ENCODE measurements around the gene ZNF286A. TPM values are rescaled to one million over a fixed set of nuclear protein-coding genes. Genes with fewer than 3 reads are reported as not detected.
A peak's percentile ranks its signal among the peaks of the same experiment; 100 is the strongest.
"Not testable (repeated sequence)": the region's sequence is repeated elsewhere in the genome, so short reads cannot be mapped to it uniquely, and the experiment has no call there.

ZNF286A gene
- total and polyA plus RNA-seq, 4 donors, result 38.6 to 56.8 (median 39.5) TPM

- Histone ChIP-seq H3K27me3 (ENCODE audit: control insufficient read depth, insufficient read depth, low read length) (no peaks in the 10 kb centered on the region), H3K9me3 (ENCODE audit: control insufficient read depth, insufficient read depth, low read length) (no peaks in the 10 kb centered on the region), H3K36me3 (ENCODE audit: control insufficient read depth, insufficient read depth, low read length) (no peaks in the 10 kb centered on the region), H3K4me3 (ENCODE audit: low read depth, low read length) (no peak overlapping the region), H3K27ac (ENCODE audit: low read depth, low read length) (no peak overlapping the region), H3K4me1 (ENCODE audit: control insufficient read depth, insufficient read depth, low read length) (peaks cover 7% of the 10 kb centered on the region)
- 54% methylated on average over 4 of the region's 7 CpGs for WGBS (ENCODE audit: insufficient coverage)
- no peak for DNase-seq (ENCODE audit: low read depth in 4 of 6, low spot score in 6 of 6)
These were observed 44.6 kb downstream of the ZNF286A start for GRCh38 chr17:15744074-15744676.

GRCh38 chr17:15744885-15745284 lies 45.3 kb downstream of the ZNF286A start:
- Histone ChIP-seq H3K9me3 (ENCODE audit: control insufficient read depth, insufficient read depth, low read length) (no peaks in the 10 kb centered on the region), H3K27me3 (ENCODE audit: control insufficient read depth, insufficient read depth, low read length) (no peaks in the 10 kb centered on the region), H3K4me1 (ENCODE audit: control insufficient read depth, insufficient read depth, low read length) (peaks cover 7% of the 10 kb centered on the region), H3K27ac (ENCODE audit: low read depth, low read length) (no peak overlapping the region), H3K4me3 (ENCODE audit: low read depth, low read length) (no peak overlapping the region), H3K36me3 (ENCODE audit: control insufficient read depth, insufficient read depth, low read length) (no peaks in the 10 kb centered on the region)
- peak in 1 of 6 donors; percentile 16 for DNase-seq (ENCODE audit: low read depth in 4 of 6, low spot score in 6 of 6)
- WGBS (ENCODE audit: insufficient coverage), result no CpG with 5 or more reads among the region's 2 CpGs

- not testable (repeated sequence) for H3K36me3 ChIP-seq (ENCODE audit: control insufficient read depth, insufficient read depth, low read length); DNase-seq (ENCODE audit: low read depth in 4 of 6, low spot score in 6 of 6); H3K27me3 ChIP-seq (ENCODE audit: control insufficient read depth, insufficient read depth, low read length); H3K27ac ChIP-seq (ENCODE audit: low read depth, low read length); H3K4me3 ChIP-seq (ENCODE audit: low read depth, low read length); H3K9me3 ChIP-seq (ENCODE audit: control insufficient read depth, insufficient read depth, low read length); H3K4me1 ChIP-seq (ENCODE audit: control insufficient read depth, insufficient read depth, low read length)
- 23% methylated on average over 27 of the region's 36 CpGs for WGBS (ENCODE audit: insufficient coverage)
These were observed 49.9 kb downstream of the ZNF286A start for GRCh38 chr17:15749403-15749802.

GRCh38 chr17:15768865-15769533 lies 69.4 kb downstream of the ZNF286A start:
- not testable (repeated sequence) for H3K4me1 ChIP-seq (ENCODE audit: control insufficient read depth, insufficient read depth, low read length); H3K27me3 ChIP-seq (ENCODE audit: control insufficient read depth, insufficient read depth, low read length); H3K36me3 ChIP-seq (ENCODE audit: control insufficient read depth, insufficient read depth, low read length); DNase-seq (ENCODE audit: low read depth in 4 of 6, low spot score in 6 of 6); H3K9me3 ChIP-seq (ENCODE audit: control insufficient read depth, insufficient read depth, low read length); H3K27ac ChIP-seq (ENCODE audit: low read depth, low read length); H3K4me3 ChIP-seq (ENCODE audit: low read depth, low read length)
- 30% methylated on average over 2 of the region's 14 CpGs for WGBS (ENCODE audit: insufficient coverage)

Small RNA genes within 50 kb of the gene (small RNA-seq; reads per million reads assigned to genes)
- gene ZNF29P (ENCODE audit: low replicate concordance), result not detected

Other genes starting within 250 kb of the ZNF286A start
- gene CDRT4, start 232.1 kb upstream of the ZNF286A start, total RNA-seq, result 1 to 10 TPM; 2.0 to 6.7 TPM
- 10 to 100 TPM in 1 of 2 donors, 1 to 10 TPM in 1; 2.8 to 17.2 TPM for gene CDRT4, start 232.1 kb upstream of the ZNF286A start, polyA plus RNA-seq (ENCODE audit: insufficient read length in 2 of 2)
- gene TVP23C, start 136.3 kb upstream of the ZNF286A start, total RNA-seq, result 10 to 100 TPM; 29.9 to 30.7 TPM
- gene TVP23C, start 136.3 kb upstream of the ZNF286A start, polyA plus RNA-seq (ENCODE audit: insufficient read length in 2 of 2), result 10 to 100 TPM in 1 of 2 donors, 1 to 10 TPM in 1; 7.4 to 21.0 TPM
- under 1 TPM; 0.50 to 0.69 TPM for gene FBXW10B, start 80.0 kb upstream of the ZNF286A start, total RNA-seq
- 1 to 10 TPM in 1 of 2 donors, under 1 TPM in 1; 0.73 to 1.8 TPM for gene FBXW10B, start 80.0 kb upstream of the ZNF286A start, polyA plus RNA-seq (ENCODE audit: insufficient read length in 2 of 2)
- 10 to 100 TPM; 30.4 to 36.1 TPM for gene TRIM16, start 15.4 kb upstream of the ZNF286A start, total RNA-seq
- gene TRIM16, start 15.4 kb upstream of the ZNF286A start, polyA plus RNA-seq (ENCODE audit: insufficient read length in 2 of 2), result 10 to 100 TPM; 34.7 to 45.7 TPM
- gene TBC1D26, start 32.5 kb downstream of the ZNF286A start, total RNA-seq, result under 1 TPM; 0.20 to 0.61 TPM
- gene TBC1D26, start 32.5 kb downstream of the ZNF286A start, polyA plus RNA-seq (ENCODE audit: insufficient read length in 2 of 2), result under 1 TPM; 0.24 to 0.41 TPM
- 10 to 100 TPM; 13.1 to 35.0 TPM for gene ADORA2B, start 245.4 kb downstream of the ZNF286A start, total RNA-seq
- 1 to 10 TPM; 4.1 to 7.8 TPM for gene ADORA2B, start 245.4 kb downstream of the ZNF286A start, polyA plus RNA-seq (ENCODE audit: insufficient read length in 2 of 2)